ENCODE data around the gene CREBZF. TPM values are rescaled to one million over a fixed set of nuclear protein-coding genes. Genes with fewer than 3 reads are reported as not detected.
"Not testable (repeated sequence)": the region's sequence is repeated elsewhere in the genome, so short reads cannot be mapped to it uniquely, and the experiment has no call there.

CREBZF gene
- total RNA-seq, 1 donor from 2014 or later = 64.6 TPM

DNA sequence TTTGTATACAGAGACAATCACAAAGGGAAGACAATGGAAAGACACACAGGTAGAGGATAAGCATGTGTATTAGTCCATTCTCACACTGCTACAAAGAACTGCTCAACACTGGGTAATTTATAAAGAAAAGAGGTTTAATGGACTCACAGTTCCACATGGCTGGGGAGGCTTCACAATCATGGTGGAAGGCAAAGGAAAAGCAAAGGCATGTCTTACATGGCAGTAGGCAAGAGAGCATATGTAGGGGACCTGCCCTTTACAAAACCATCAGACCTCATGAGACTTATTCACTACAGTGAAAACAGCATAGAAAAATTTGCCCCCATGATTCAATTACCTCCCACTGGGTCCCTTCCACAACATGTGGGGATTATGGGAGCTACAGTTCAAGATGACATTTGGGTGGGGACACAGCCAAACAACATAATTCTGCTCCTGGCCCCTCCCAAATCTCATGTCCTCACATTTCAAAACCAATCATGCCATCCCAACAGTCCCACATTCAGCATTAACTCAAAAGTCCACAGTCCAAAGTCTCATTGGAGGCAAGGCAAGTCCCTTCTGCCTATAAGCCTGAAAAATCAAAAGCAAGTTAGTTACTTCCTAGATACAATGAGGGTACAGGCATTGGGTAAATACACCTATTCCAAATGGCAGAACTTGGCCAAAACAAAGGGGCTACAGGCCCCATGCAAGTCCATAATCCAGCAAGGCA is 6.2 kb upstream of the CREBZF start:
- DNase-seq = not testable (repeated sequence)

DNA sequence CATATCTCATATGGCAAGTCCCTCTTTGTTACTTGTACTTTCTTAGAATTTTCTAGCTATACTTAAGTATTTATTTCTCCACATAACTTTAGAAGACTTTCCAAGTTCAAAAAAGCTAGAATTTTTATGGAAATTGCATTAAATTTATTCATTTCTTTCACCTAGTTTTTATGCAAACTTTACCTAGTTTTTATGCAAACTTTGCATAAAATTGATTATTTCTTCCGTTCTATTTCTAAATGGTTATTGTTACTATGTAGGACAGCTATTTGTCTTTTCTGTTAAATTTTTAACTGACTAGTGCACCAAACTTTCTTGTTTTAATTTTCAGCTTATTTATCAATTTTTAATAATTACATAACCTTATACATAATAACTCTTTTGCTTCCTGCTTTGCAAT is 3.2 kb upstream of the CREBZF start:
- DNase-seq = no peak

DNA sequence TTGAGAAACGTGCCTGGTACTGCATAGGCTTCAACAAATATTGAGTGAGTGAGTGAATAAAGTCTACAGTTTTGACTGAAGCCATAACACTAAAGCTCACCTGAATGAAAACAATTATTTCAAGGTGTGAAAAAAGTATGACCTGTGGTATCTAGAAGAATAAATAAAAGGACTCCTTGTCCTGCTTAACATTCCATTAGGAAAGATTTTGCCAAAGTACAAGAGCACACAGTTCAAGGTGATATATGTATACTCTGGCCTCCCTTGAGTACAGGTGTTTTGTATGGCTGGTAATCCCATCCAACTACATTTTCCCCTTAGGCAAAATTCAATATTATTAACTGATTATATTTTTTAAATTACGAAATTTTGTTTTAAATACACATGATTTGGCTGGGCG is 1.8 kb upstream of the CREBZF start:
- DNase-seq = no peak

DNA sequence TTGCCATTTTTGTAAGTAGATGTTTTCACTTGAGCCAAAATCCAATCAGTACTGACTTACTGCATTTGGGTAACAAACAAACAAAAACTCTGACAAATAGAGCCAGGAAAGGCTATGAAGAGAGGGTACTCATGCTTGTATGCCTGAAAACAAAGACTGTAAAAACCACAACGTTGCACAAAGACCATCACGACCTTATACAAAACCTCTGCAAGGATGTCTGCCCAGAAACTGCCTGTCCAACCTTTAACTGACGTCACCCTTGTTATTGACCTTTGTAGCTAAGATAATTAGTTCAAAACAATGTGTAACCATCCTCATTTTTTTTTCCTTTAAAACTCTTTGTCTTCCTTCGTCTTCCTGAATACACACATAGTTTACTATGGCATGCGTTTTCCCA is 804 bp upstream of the CREBZF start:
- DNase-seq = no peak

DNA sequence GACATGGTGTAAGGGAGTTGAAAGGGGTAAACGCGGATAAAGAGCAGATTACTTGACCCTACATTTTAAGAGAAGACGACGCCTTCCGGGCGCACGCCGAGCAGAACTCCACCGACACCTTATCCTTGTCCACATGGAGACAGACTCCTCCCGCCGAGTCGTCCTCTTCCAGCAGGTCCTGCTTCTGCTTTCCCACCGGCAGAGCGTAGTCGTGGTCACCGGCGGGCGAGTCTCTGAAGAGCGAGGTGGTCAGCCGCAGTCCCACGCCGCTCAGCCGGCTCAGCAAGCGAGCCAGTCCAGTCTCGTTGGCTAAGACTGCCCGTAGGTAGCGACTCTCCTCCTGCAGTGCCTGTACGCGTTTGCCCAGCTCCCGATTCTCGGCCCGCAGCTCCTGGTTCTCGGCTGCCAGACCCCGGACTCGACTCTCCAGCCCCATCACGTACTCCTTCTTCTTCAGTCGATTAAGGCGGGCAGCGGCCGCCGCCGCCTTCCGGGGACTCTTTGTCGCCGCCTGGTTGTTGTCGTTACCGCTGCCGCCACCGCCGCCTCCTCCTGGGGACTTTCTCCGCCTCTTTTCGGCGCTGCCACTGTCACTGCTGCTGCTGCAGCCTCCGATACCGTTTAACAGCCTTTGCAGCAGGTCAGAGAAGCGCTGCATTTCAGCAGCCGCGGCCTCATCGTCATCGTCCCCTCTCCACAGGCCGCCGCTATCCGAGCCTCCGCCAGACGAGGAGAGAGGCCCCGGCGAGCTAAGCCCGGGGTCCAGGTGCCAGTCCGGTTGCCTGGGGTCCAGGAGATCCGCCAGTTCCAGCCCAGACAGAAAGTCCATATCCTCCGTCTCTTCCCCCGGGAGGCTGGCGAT is 945 bp downstream of the CREBZF start:
- DNase-seq = peak; percentile 61

DNA sequence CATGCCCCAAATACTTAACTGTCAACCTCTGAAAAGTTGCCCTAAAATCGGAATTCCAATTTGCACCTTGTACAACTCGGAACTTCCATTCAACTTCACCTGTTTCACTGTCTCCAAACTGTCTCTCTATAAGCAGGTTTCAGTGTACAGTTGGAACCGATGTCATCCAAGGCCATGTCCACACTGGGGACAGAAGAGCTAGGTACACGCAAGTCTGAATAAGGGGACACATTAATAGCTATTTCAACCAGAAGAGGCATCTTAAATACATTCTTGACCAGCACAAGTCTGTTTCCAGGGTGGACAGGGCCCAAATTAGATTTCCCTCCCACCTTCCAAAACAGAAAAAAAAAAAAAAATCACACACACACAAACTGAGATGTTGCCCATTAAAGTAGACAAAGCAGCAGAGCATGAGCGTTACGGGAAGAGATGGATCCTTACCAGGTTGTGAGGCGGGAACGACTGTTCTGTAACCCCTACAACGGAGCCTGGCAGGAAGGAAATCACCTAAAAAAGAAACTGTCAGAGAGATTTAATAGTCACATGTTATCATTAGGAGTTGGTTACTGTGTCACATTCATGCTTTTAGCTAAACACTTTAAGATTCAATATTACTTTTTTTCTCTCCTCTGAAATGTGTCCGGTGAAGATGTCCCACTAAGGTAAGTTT is 1.7 kb downstream of the CREBZF start:
- DNase-seq = no peak

DNA sequence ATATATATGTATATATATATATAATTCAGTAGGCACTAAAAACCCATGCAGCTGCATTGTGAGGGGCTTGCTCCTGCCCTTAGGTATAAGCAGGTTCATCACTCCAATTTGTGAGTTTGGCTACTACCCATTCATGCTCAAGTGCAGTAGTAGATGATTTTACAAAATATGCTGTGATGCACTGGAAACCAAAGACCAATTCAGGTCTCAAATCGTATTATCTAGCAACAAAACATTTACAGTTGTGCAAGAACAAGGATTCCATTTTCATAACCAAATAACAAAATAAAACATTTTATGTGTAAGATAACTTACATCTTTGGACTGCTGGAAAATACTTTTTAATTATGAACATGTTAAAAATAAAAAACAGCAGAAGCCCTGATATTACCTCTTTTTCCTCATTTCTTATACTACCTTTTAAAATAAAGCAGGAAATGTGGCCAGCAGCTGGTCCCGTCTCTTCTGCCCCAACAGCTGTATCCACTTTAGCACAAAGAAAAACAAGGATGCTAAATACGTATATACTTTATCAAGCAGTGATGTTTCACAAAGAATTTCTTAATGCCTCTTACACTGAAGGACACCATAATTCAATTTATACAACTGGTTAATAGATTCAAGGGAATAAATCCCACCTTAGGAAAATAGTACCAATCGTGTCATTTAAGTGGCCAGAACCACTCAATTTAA is 2.8 kb downstream of the CREBZF start:
- no peak for DNase-seq

DNA sequence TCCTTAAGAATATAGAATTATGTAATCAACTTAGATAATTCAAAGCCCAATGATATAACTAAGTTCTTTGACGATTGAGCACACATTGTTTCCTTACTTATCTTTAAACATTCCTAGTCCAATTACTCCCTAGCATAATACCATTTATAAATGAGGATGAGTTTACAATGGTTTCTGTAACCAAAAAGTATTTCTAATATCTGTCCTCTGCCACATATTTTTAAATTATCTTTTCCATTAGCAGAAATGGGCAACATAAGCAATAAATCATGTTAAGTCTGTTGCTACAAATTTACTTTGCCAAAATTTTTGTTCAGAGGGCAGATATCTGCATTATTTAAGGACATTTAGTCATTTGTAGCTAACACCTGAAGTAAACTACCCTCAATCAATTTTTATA is 6.7 kb downstream of the CREBZF start:
- DNase-seq = no peak

DNA sequence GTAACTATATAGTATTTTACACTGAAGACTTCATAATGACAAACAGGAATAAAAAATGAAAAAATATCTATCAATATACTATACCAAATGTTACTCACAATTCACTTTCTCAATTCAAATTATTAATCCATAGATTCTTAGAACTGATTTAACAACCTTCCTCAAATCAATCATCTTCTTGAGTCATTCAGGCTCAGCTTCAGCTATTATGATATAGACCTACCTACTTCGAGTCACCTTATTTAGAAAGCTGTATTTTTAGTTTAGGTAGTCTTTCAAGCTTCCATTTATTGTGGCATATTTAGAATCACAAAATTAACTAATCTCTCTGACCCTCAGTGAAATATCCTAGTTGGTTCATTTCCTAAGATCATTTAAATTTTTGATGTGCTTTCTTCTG is 8.2 kb downstream of the CREBZF start:
- DNase-seq = no peak

DNA sequence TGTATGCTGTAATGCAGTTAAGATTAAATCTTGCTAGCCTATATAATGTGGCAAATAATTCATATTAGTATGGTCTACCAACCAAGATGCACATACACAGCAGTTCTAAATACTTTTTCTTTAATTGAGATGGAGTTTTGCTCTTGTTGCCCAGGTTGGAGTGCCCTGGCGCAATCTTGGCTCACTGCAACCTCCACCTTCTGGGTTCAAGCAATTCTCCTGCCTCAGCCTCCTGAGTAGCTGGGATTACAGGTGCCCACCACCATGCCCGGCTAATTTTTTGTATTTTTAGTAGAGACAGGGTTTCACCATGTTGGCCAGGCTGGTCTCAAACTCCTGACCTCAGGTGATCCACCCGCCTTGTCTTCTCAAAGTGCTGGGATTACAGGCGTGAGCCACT is 10.6 kb downstream of the CREBZF start:
- DNase-seq = not testable (repeated sequence)

DNA sequence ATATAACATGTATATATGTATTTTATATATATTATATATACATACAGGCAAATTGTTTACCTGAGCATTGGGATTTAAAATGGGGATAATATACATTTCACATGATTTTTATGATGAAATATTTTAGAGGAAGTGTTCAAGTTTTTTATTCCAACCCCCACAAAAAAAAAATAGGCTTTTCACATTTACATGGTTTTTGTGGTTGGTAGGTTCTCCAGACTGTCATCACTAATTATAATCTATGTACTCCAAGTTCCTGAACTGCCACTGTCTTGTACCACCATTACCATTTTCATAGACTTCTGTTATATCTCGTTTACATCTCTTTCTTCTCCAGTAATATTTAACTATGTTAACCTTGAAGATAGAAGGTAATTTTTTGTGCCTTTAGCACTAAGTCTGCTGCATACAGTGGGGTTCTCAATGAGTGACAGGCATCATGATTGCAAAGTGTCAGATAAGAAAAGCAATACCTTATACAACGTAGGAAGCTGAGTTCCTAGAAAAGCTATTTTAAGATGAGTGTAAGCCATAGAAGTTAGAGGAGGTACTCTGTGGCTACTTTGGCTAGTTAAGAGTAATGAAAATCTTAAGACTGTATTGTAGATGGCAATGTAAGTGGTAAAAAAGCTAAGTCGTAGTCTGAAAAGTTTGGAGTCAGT is 12.0 kb downstream of the CREBZF start:
- no peak for DNase-seq

DNA sequence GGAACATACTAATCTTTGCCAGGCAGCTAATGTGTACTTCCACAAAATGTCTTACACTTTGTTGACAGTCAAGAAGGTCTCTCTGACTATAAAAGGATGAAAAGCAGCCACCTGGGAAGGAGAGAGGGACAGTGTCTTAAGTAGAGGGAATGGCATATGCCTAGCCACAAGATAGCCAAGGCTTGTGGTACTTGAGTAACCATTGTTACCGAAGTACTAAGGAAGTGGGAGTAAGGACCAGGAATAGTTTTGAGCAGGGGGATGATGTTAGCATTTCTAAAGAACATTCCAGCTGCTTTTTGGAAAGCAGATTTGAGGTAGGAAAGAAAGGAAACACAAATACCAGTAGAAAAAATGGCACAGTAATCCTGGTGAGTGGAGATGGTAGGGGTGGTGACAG is 13.8 kb downstream of the CREBZF start:
- DNase-seq = no peak

DNA sequence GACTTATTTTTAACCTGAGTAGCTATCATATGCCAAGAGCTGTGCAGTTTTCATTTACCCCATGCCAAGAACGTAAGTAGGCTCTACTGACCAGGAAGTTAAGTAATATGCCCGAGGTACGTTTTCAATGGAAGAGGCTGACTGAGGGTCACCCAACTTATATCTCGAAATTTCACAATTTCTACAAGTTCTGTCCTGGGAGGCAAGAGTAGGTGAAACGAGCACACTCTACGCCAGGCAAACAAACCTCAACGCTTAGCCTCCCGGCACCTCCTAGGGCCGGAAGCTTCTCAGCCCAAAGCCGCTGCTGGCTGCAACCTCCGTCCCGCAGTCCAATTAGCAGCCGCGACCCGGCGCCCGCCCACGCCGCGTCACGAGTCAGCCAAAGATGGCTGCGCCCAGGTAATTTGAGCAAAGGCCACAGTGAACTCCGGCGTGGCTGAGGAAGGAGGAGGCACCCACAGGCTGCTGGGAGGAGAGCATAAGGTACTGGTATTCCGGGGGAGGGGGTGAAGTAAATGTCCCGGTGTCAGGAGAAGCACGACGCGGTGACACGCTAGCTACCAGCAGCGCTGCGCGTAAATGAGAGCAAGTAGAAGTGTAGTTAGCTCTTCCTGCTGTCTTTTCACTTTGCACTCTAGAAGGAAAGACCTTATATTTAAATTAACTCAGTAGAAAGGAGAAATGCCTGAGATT is 17.2 kb downstream of the CREBZF start, which contains the start of gene TMEM126A:
TMEM126A (plus strand) TSS at position 364 of the 696 bp plus-strand sequence. CDS start 2,289 bp downstream, outside the sequence.
- peak; percentile 77 for DNase-seq

DNA sequence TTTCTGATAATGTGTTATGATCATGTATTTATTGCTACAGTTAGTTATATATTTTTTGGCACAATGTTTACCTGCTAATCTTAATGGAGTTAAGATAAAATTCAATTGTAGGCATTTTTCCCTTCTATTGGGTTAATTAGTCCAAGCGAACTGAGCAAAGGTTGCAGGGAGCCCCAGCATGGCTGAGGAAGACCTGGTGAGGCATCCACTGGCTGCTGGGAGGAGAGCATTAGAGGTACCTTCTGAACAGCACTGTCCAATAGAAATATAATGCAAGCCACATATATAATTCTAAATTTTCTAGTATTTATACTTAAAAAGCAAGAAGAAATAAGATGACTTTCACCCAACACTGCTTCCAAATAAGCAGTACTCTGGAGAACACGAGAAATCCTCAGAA is 17.9 kb downstream of the CREBZF start:
- no peak for DNase-seq

DNA sequence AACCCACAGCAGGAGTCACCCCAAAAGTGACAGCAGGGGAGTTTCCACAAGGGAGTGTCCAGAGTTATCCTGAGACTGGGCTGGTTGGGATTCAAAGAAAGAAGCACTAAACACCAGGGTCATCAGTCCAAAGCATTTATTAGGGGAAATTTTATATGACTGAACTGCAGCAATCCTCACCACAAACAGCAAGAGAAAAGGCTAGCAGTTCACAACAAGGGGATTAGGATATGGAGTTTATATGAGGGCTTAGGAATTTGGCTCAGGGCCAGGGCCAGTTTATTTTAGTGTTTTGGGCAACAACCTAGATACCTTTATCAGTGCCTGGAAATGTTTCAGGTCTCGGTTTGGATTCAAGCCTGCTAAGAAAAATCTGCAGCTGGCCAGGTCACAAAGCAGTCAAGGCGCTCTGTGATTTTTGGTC is 21.7 kb downstream of the CREBZF start:
- no peak for DNase-seq

DNA sequence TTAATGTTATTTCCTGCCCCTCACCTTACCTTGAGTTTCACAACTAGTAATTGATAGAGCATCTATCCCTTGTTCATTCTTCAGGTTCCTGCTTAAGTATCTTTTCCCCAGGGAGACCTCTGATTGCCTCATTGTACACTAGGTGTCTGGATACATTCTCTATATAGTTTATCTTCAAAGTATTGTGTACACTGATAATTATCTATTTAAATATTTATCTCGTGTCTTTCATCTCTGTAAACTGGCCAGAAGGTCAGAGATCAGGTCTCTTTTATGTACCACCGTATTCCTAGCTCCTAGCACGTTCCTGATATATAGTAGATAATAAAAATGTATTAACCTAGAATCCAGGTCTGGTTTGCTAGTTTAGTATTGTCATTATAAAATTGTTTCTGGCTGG is 30.2 kb downstream of the CREBZF start:
- DNase-seq = no peak

DNA sequence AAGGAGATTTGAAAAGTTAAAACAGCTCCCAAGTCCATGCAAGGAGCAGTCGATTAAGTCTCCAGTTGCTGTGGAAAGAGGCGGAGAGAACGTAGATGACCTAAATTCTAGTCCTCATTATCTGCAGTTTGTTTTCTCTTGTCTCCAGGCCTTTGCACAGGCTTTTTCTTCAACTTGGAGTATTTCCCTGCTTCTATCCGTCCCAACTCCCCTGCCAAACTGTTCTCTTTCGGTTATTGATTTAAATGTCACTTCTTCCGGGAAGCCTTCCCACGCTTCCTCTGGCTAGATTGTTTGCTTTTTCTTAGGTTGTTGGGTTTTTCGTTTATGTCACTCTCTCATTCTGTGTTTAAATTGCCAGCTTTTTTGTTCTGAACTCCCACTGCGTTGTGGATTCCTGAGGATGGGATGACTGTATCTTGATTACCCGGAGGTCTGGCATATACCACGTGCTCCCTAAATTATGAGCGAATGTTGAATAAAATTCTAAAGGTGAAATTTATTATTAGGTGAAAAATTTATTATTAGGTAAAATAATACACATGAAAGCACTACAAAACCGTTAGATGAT is 36.1 kb downstream of the CREBZF start:
- DNase-seq = peak; percentile 51

DNA sequence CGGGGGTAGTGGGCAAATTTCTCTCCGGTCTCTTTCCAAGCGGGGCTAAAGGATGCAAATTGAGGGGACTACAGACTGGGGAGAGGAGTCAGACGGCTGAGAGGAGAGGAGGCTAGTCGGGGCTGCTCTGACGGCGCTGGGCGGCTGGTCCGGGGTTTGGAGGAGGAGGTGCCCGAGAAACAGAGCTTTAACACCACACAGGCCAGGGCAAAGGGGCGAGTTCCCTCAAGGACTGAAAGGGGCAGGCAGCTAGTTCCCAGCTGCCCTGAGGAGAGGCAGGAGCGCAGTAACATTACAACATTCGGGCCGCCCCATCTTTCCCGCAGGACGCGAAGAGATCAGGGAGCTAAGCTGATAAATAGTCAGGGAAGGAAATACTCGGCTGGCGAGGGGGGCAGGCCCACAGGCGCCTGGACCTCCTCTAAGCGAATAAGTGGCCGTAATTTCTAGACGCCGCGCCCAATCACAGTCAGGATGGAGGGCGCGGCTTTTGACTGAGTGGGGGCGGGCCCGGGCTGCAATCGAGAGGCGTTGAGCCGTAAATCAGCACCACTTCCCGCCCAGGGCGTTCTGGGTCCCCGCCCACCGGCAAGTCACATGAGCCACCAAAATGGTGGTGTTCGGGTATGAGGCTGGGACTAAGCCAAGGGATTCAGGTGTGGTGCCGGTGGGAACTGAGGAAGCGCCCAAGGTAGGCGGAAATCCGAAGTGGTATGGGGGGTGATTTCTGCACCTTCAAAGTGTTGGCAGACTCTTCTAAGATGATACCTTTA is 36.7 kb downstream of the CREBZF start, which contains the start of gene TMEM126B:
TMEM126B (plus strand) TSS at position 596 of the 773 bp plus-strand sequence; CDS start at position 611, 15 bp downstream.
- peak; percentile 97 for DNase-seq

DNA sequence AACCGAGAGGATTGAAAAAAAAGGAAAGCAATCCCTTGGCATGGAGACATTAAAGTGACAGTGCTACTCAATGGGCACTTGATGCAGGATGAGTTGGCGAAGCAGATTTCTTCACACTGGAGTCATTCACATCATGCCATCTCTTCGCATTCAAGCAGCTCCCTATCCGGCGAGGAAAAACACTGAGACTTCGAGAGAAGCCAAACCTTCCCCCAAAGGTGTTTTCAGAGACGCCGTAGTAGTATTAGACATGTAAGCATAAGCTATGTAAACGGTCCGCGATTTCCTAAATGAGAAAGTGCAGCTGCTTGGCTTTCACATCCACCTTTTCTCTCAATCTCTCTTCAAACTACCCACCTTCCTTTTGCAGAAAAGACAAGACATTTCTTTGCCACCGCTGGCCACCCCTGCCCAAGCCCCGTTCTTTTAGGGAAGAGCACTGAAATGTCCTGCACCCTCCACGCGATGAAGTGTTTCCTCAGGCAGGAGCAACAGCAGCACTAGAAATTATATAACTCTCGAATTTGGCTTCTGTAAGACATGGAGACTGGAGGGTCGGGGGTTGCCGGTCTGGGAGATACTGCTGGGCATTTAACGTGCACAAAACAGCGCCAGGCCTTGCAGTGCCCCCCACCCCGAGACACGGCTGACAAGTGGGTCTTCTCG is 37.5 kb downstream of the CREBZF start, which contains the start of gene DLG2:
DLG2 (minus strand) TSS at position 13 of the 666 bp plus-strand sequence.
- DNase-seq = peak; percentile 50
